Limb (tissue), 2 donors: Measurements from ENCODE around the gene GUCD1.

Experiments used
- DNase-seq, 2 donors: peaks; one replicate each; pipeline ENCODE4 v3.0.0-alpha.2; 2016; ENCODE audit errors: extremely low spot score in 2 of 2

GUCD1 gene

DNA sequence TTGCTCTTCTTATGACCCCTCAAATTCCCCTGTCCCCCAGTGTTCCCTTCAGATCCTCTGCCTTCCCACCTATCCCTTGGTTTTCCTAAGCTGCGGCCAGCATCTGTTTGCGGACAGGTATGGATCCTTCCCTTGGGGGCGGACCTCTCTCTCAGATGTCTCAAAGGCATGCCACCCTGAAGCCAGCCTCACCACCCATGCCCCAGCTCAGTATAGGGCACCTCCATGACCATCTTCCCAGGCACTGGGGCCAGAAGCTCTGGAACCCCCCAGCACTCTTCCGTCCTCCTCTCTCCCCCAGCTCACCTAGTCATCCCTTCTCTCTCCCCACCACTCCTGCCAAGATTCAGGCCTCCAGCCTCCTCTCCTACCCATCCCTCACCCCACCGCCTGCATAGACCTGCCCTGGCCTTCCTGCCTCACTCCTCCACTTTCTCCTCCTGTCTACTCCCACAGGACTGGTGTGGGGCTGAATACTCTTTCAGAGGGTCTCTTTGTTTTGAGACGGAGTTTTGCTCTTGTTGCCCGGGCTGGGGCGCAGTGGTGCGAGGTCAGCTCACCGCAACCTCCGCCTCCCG is 35.7 kb upstream of the GUCD1 start:
- DNase-seq: no peak

- DNase-seq: no peak
Observed at GRCh38 chr22:24589518-24590030, 34.6 kb upstream of the GUCD1 start.

- DNase-seq: no peak
Observed at GRCh38 chr22:24588757-24589481, 34.0 kb upstream of the GUCD1 start.

DNA sequence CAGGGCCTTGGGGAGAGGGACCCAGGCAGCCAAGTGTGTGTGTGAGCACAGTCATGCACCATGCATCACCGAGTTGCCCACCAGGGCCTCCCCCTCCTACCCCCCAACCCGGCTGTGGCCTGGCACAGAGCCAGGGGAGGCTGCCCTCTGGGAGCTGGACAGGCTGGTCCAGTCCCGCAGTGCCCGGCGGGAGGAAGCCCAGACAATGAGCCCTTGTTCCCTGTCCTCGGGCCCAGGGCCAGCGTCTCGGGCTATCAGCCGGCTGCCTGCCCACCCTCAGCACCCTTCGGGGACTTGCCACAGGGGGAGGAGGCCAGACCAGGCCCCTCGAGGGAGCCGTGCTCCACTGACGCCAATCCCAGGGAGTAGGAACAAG is 33.4 kb upstream of the GUCD1 start:
- peak in 1 of 2 donors; percentile 70 for DNase-seq

GRCh38 chr22:24587948-24588347 is 33.0 kb upstream of the GUCD1 start:
- DNase-seq: no peak

DNA sequence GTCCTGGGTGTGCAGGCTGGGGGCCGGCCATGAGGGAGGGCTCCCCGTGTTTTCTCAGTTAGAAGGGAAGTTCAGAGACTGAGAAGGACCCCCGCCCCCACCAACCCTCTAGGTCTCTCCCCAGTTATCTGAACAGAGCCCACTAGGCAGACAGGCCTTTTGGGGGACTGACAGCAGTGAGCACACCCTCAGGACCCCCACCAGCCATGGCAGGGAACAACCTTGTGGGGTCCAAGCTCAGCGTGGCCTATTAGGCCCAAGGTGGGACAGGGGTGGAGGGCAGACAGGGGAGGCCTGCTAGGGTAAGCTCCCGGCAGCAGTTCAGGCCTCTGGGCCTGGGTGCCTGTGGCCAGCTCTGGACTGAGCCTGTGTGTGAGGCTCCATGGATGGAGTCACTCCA is 32.3 kb upstream of the GUCD1 start:
- DNase-seq: no peak

- DNase-seq: no peak
Observed at GRCh38 chr22:24585927-24586546, 31.1 kb upstream of the GUCD1 start.

DNA sequence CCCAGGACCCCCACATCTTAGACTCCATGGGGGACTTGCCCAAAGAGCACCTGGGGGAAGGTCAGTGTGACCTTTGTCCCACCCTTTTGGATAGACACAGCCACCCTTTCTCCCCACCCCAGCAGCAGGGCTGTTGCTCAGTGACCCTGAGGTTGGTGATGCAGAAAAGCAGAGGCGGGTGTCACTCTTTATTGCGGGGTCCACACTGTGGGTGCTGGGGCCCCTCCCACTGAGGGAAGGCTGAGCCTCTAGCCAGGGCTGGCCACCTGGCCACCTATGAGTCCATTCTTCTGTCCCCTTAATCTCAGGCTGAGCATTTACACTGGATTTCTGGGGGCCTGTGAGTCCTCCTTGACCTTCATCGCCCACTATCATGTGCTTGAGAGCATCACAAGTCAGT is 30.5 kb upstream of the GUCD1 start:
- DNase-seq: no peak

- DNase-seq: no peak
Observed at GRCh38 chr22:24584871-24585411, 30.0 kb upstream of the GUCD1 start.

DNA sequence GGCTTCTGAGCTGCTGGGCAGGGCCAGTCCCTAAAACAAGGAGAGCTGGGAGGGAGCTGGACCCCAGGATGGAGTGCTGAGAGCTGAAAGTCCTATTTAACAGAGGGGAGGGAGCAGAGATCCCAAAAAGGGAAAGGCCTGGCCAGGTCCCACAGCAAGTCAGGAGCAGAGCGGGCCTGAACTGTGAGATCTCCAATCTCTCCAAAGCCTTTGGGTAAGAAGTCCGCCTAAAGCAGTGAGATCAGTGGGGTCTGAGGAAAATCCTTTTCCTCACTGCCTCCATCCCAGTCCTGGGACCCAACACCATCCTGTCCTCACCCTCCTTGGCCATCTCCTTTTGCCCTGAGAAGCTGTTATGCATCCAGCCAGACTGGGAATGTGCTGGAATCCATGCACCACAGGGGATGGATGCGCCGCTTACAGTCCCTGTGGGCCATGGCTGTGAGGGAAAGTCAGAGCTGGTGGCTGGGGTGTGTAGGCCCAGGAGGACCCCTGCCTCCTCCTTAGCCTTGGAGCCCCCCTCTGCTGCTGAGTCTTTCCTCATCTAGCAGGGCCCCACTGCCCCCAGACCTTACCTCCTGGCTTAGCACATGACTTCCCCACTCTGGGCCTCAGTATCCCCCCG is 29.3 kb upstream of the GUCD1 start:
- DNase-seq: no peak

GRCh38 chr22:24583221-24584165 is 28.6 kb upstream of the GUCD1 start:
- no peak for DNase-seq

GRCh38 chr22:24582056-24582814 is 27.3 kb upstream of the GUCD1 start:
- DNase-seq: no peak

DNA sequence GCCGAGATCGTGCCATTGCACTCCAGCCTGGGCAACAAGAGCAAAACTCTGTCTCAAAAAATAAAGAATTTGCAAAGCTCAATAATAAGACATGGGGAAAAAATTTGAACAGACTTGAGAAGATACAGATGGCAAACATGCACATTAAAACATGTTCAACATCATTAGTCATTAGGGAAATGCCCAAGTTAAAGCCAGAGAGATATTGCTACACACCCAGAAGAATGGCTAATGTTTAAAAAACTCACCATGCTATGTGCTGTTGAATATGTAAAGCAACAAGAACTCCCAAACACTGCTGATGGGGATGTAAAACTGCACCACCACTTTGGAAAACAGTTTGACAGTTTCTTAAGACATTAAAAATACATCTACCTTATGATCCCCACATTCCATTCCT is 25.3 kb upstream of the GUCD1 start:
- no peak for DNase-seq

DNA sequence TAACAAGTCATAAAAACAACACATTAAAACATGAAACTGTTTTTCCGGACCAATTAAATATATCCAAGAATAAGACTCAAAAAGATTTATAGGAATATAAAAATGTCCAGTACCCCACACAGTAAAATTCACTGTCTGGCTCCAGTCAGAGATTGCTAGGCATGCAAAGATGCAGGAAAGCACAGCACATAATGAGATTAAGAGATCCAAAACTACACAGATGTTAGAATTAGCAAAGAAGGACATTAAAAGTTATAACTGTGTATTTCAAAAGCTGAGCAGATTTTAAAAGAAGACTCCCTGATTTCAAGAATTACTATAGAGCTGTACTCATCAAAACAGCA is 24.3 kb upstream of the GUCD1 start:
- no peak for DNase-seq

GRCh38 chr22:24578355-24579257 is 23.7 kb upstream of the GUCD1 start:
- no peak for DNase-seq

GRCh38 chr22:24576778-24577177 is 21.8 kb upstream of the GUCD1 start:
- no peak for DNase-seq

DNA sequence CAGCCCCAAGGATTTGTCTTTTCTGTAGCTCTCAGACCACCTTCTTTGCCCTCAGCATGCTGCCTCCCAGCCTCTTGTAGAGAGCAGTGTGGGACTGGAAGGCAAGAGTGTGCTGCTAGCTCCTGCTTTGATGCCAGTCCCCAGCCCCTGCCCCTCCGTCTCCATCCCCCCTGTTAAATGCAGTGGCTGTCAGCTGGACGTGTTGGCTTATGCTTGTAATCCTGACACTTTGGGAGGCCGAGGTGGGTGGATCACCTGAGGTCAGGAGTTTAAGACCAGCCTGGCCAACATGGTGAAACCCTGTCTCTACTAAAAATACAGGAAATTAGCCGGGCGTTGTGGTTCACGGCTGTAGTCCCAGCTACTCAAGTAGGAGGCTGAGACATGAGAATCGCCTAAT is 16.3 kb upstream of the GUCD1 start:
- no peak for DNase-seq

- no peak for DNase-seq
Observed at GRCh38 chr22:24567668-24568067, 12.7 kb upstream of the GUCD1 start.

DNA sequence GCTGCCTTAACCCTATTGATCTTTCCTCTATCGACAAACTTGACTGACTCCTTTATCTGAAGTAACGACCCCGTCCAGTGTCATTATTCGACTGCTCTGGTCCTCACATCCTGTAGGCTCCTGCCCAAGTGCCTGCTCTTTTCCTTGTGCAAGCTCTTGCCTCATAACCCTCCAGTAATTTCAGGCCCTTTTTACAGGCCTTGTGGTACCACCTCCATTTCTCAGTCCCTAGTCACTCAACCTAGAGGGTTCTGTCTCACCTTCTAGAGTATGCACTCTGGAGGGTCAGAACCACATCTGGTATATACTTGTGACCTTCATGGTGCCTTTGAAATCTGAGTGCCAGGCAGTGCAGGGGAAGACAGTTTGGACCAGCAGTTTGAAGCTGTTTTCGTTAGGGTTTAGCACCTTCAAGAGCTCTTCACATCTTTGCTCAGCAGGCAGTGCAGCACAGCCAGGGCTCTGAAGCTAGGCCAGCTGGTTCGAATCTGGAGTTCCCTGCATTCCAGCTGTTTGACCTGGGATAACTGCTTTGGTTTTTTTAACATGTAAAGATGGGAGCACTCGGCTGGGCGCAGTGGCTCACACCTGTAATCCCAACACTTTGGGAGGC is 12.1 kb upstream of the GUCD1 start:
- DNase-seq: no peak
